GM23338 (cell line): Measurements from ENCODE around the gene KIF5A. TPM values are rescaled to one million over a fixed set of nuclear protein-coding genes. Genes with fewer than 3 reads are reported as not detected.

Source experiments
- CREB1 ChIP-seq: fragments of 250-450 bp; sonication (Bioruptor Pico); IDR thresholded peaks from 2 replicates; pipeline ENCODE4 v1.5.0; 2020; ENCODE audit warnings: low read depth, mild to moderate bottlenecking, moderate library complexity
- CTCF ChIP-seq, 2 experiments: fragments of 200-600 bp in 1 of 2; sonication (generic) in 1 of 2; conservative IDR thresholded peaks; 2 replicates each; pipeline versions ENCODE4 v1.5.1 to v1.6.1; 2016 to 2017; ENCODE audit warnings: antibody characterized with exemption in 2 of 2, low read depth in 2 of 2, mild to moderate bottlenecking in 2 of 2, moderate library complexity in 1 of 2
- EZH2 ChIP-seq: fragments of 200-600 bp; sonication (generic); IDR thresholded peaks from one replicate; pipeline ENCODE4 v1.8.0; 2017; ENCODE audit warnings: antibody characterized with exemption, mild to moderate bottlenecking, low read depth; ENCODE audit not compliant: unreplicated experiment
- EZH2phosphoT487 ChIP-seq: fragments of 200-600 bp; sonication (generic); IDR thresholded peaks from one replicate; pipeline ENCODE4 v1.8.1; 2018; ENCODE audit warnings: antibody characterized with exemption; ENCODE audit not compliant: unreplicated experiment
- JUNB ChIP-seq: IDR thresholded peaks from one replicate; pipeline ENCODE4 v1.6.1; 2016; ENCODE audit warnings: antibody characterized with exemption; ENCODE audit not compliant: unreplicated experiment
- REST ChIP-seq: IDR thresholded peaks from one replicate; pipeline ENCODE4 v1.6.1; 2018; ENCODE audit warnings: antibody characterized with exemption; ENCODE audit not compliant: unreplicated experiment
- ZNF462 ChIP-seq: fragments of 250-450 bp; sonication (Bioruptor Pico); IDR thresholded peaks from 2 replicates; pipeline ENCODE4 v1.5.0; 2020; ENCODE audit warnings: mild to moderate bottlenecking, moderate library complexity
- polyA plus RNA-seq: library from polyadenylated mRNA; unstranded; fragments of >200 nt; fragmentation: Nextera tagmentation; extraction: Ambion mirVana; gene quantifications from 2 replicates; pipeline ENCODE4 v1.2.1, GENCODE V29; 2016
- total RNA-seq: library from RNA; depleted of rRNA; stranded (reverse); fragments of >200 nt; shearing (Covaris generic); gene quantifications from 2 replicates; pipeline ENCODE4 v1.2.3, GENCODE V29; 2014

KIF5A gene
- total and polyA plus RNA-seq, 2 experiments from 2014 or later = 11.1 to 21.3 TPM

- TF ChIP-seq ZNF462 (CRISPR knock-in tag) (no peak), JUNB (no peak), EZH2phosphoT487 (no peak), CTCF (conservative IDR thresholded peaks at IDR 0.05; ENCODE audit: low read depth in 2 of 2) (no peak), EZH2 (no peak), REST (no peak), CREB1 (CRISPR knock-in tag) (no peak)
Observed at GRCh38 chr12:57511161-57511560, 38.7 kb upstream of the KIF5A start (continued).
